T-helper 2 cell treated with Interferon-gamma antibody and Interleukin-4, amounts not matched to agents 100 ng/mL and 5 ng/mL, for 36 hours (primary cell): ENCODE data around the gene SNPH. TPM values are rescaled to one million over a fixed set of nuclear protein-coding genes. Genes with fewer than 3 reads are reported as not detected.
"Not testable (repeated sequence)": the region's sequence is repeated elsewhere in the genome, so short reads cannot be mapped to it uniquely, and the experiment has no call there.

Experiments
- intact Hi-C: fragments of 100-400 bp; cut with micrococcal nuclease; formaldehyde crosslinking; loops from one replicate; pipeline ENCODE4 v1.15.1; 2023
- total RNA-seq: library from RNA; stranded (reverse); gene quantifications from 2 replicates; pipeline ENCODE4 v1.2.3, GENCODE V29; 2022

SNPH gene
- total RNA-seq, 1 donor from 2014 or later = 5.2 TPM

- intact Hi-C loops = no loop called here
Observed at GRCh38 chr20:1335961-1336698, 70.0 kb downstream of the SNPH start.

- intact Hi-C loops = no loop called here
Observed at GRCh38 chr20:1336699-1337367, 70.7 kb downstream of the SNPH start.

GRCh38 chr20:1337441-1337840 is 71.3 kb downstream of the SNPH start:
- intact Hi-C loops = no loop called here

GRCh38 chr20:1338096-1338495 is 72.0 kb downstream of the SNPH start:
- intact Hi-C loops = no loop called here

GRCh38 chr20:1338801-1339200 is 72.7 kb downstream of the SNPH start:
- intact Hi-C loops = no loop called here

GRCh38 chr20:1341561-1342265 is 75.6 kb downstream of the SNPH start:
- intact Hi-C loops = no loop called here

- intact Hi-C loops = not testable (repeated sequence)
Observed at GRCh38 chr20:1343446-1344124, 77.5 kb downstream of the SNPH start.

- intact Hi-C loops = no loop called here
Observed at GRCh38 chr20:1345030-1345755, 79.1 kb downstream of the SNPH start.

- intact Hi-C loops = no loop called here
Observed at GRCh38 chr20:1345756-1346093, 79.6 kb downstream of the SNPH start.

GRCh38 chr20:1346315-1346969 is 80.3 kb downstream of the SNPH start:
- intact Hi-C loops = no loop called here

- intact Hi-C loops = no loop called here
Observed at GRCh38 chr20:1353956-1354355, 87.9 kb downstream of the SNPH start.

GRCh38 chr20:1357921-1358671 is 92.0 kb downstream of the SNPH start:
- intact Hi-C loops = loop anchor here (1.0 kb wide), 1 partner anchor 79 kb away; no protein-coding TSS in a partner anchor

Other genes with a start within 250 kb of the SNPH start
- 152 and 161 TPM in 2 replicates for gene PSMF1, start 147.7 kb upstream of the SNPH start, total RNA-seq
- 0.09 TPM in 1 of 2 replicates, not detected in the other for gene TMEM74B, start 81.3 kb upstream of the SNPH start, total RNA-seq
- gene C20orf202, start 62.8 kb upstream of the SNPH start, total RNA-seq = 0.11 TPM in 1 of 2 replicates, not detected in the other
- not detected in 2 replicates for gene RAD21L1, start 40.2 kb upstream of the SNPH start, total RNA-seq
- 2.2 and 3.7 TPM in 2 replicates for gene SDCBP2, start 62.8 kb downstream of the SNPH start, total RNA-seq
- 279 and 292 TPM in 2 replicates for gene FKBP1A, start 126.8 kb downstream of the SNPH start, total RNA-seq
- gene NSFL1C, start 200.6 kb downstream of the SNPH start, total RNA-seq = 73.2 and 77.2 TPM in 2 replicates
- gene SIRPB2, start 225.1 kb downstream of the SNPH start, total RNA-seq = not detected in 2 replicates